Measurements from ENCODE around the gene ANKS3. TPM values are rescaled to one million over a fixed set of nuclear protein-coding genes. Genes with fewer than 3 reads are reported as not detected.
"Not testable (repeated sequence)": the region's sequence is repeated elsewhere in the genome, so short reads cannot be mapped to it uniquely, and the experiment has no call there.

ANKS3 gene
- total RNA-seq, 1 donor = 39.4 TPM

DNA sequence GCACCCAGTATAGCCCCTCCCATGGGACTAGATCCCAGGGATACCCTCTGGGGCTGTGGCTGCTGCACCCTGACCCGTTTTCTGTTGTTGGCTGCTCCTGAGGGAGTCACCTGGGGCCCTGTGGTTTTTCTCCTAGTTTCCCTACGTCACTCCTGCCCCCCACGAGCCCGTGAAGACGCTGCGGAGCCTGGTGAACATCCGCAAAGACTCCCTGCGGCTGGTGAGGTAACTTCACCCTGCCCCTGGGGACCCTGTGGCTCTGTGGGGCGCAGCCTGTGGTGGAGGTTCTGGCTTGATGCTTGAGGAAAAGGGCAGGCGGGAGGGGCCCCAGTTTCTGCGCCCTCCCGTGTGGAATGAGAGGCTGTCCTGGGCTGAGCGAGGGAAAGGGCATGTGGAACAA, 82.2 kb downstream of the ANKS3 start:
- H3K79me2 ChIP-seq (ENCODE audit: insufficient read depth, low read length) = peaks cover 47% of the 10 kb centered on the region
- H3K36me3 ChIP-seq (ENCODE audit: insufficient read depth, low read length) = peaks cover 40% of the 10 kb centered on the region
- no peak overlapping the region for H3K4me3 ChIP-seq (ENCODE audit: insufficient read depth, low read length)

DNA sequence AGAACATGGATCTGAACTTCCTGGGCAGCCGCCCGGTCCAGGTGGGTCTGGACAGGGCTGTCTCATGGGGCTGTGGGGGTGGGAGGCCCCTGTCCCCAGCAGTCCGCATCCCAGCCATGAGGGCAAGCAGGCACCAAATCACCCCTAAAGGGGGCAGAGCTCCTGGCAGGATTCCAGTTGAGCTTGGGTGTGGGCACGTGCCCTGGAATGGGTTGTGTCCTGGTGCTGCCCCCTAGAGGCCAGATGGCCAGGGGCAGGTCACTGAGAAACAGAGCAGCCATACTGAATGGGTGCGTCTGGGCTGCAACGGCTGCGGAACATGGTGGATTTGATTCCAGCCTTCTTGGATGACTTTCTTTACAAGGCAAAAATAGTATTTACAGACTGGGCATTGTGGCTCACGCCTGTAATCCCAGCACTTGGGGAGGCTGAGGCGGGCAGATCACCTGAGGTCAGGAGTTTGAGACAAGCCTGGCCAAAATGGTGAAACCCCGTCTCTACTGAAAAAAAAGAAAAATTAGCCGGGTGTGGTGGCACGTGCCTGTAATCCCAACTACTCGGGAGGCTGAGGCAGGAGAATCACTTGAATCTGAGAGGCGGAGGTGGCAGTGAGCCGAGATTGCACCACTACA, 83.5 kb downstream of the ANKS3 start:
- H3K79me2 ChIP-seq (ENCODE audit: insufficient read depth, low read length) = peaks cover 59% of the 10 kb centered on the region
- DNase-seq (ENCODE audit: insufficient read length, low spot score, missing footprints) = peak; percentile 97

More for the DNA sequence above, 82.2 kb downstream of the ANKS3 start:
- Histone ChIP-seq H4K20me1 (ENCODE audit: insufficient read depth, low read length) (peaks cover 41% of the 10 kb centered on the region), H3K4me1 (ENCODE audit: insufficient read depth, low read length) (peaks cover 6% of the 10 kb centered on the region), H2AFZ (ENCODE audit: low read length) (no peak overlapping the region), H3K9me3 (ENCODE audit: low read depth, low read length) (no peaks in the 10 kb centered on the region), H3K27ac (ENCODE audit: low read depth, low read length) (no peak overlapping the region), H3K4me2 (ENCODE audit: insufficient read depth, low read length) (no peak overlapping the region), H3K27me3 (ENCODE audit: insufficient read depth, low read length) (no peaks in the 10 kb centered on the region)
- TF ChIP-seq, protein P1, sequence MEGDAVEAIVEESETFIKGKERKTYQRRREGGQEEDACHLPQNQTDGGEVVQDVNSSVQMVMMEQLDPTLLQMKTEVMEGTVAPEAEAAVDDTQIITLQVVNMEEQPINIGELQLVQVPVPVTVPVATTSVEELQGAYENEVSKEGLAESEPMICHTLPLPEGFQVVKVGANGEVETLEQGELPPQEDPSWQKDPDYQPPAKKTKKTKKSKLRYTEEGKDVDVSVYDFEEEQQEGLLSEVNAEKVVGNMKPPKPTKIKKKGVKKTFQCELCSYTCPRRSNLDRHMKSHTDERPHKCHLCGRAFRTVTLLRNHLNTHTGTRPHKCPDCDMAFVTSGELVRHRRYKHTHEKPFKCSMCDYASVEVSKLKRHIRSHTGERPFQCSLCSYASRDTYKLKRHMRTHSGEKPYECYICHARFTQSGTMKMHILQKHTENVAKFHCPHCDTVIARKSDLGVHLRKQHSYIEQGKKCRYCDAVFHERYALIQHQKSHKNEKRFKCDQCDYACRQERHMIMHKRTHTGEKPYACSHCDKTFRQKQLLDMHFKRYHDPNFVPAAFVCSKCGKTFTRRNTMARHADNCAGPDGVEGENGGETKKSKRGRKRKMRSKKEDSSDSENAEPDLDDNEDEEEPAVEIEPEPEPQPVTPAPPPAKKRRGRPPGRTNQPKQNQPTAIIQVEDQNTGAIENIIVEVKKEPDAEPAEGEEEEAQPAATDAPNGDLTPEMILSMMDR (IDR thresholded peaks at IDR 0.05; ENCODE audit: extremely low read depth, low read depth, low read length) = no peak
- DNase-seq (ENCODE audit: insufficient read length, low spot score, missing footprints) = peak; percentile 43

DNA sequence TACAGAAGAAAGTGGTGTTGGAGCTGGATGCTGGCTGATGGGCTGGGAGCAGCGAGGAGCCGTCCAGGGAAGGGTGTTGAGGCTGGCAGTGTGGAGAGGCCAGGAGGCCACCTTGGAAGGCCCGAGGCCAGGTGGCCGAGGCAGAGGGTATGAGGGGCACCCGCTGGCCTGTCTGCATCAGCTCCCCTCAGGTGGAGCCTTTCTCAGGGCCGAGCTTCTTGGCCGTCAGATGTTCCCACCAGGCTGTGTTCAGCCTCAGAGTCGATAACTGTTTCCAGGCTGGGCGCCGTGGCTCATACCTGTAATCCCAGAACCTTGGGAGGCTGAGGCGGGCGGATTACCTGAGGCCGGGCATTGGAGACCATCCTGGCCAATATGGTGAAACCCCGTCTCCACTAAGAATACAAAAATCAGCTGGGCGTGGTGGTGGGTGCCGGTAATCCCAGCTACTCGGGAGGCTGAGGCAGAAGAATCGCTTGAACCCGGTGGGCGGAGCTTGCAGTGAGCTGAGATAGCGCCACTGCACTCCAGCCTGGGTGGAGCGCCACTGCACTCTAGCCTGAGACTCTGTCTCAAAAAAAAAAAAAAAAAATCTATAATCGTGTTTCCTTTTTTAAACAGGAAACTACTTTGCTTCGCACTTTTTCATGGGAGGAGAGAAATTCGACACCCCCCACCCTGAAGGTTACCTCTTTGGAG, 84.2 kb downstream of the ANKS3 start:
- Histone ChIP-seq H2AFZ (ENCODE audit: low read length) (no peak overlapping the region), H3K36me3 (ENCODE audit: insufficient read depth, low read length) (peaks cover 33% of the 10 kb centered on the region), H3K4me2 (ENCODE audit: insufficient read depth, low read length) (no peak overlapping the region), H3K79me2 (ENCODE audit: insufficient read depth, low read length) (peaks cover 60% of the 10 kb centered on the region), H3K27ac (ENCODE audit: low read depth, low read length) (no peak overlapping the region), H3K9me3 (ENCODE audit: low read depth, low read length) (no peaks in the 10 kb centered on the region), H3K4me1 (ENCODE audit: insufficient read depth, low read length) (peaks cover 6% of the 10 kb centered on the region), H3K27me3 (ENCODE audit: insufficient read depth, low read length) (no peaks in the 10 kb centered on the region), H3K4me3 (ENCODE audit: insufficient read depth, low read length) (no peak overlapping the region), H4K20me1 (ENCODE audit: insufficient read depth, low read length) (peaks cover 56% of the 10 kb centered on the region)
- peak; percentile 35 for DNase-seq (ENCODE audit: insufficient read length, low spot score, missing footprints)
- TF ChIP-seq, protein P1 (IDR thresholded peaks at IDR 0.05; ENCODE audit: extremely low read depth, low read depth, low read length) = no peak

More for the DNA sequence above, 83.5 kb downstream of the ANKS3 start:
- H3K4me3 ChIP-seq (ENCODE audit: insufficient read depth, low read length); H3K4me1 ChIP-seq (ENCODE audit: insufficient read depth, low read length); H3K27ac ChIP-seq (ENCODE audit: low read depth, low read length); H2AFZ ChIP-seq (ENCODE audit: low read length); H3K4me2 ChIP-seq (ENCODE audit: insufficient read depth, low read length); H3K27me3 ChIP-seq (ENCODE audit: insufficient read depth, low read length); H3K9me3 ChIP-seq (ENCODE audit: low read depth, low read length): not testable (repeated sequence)
- H4K20me1 ChIP-seq (ENCODE audit: insufficient read depth, low read length) = peaks cover 51% of the 10 kb centered on the region
- TF ChIP-seq, protein P1 (IDR thresholded peaks at IDR 0.05; ENCODE audit: extremely low read depth, low read depth, low read length) = peak; percentile 80
- H3K36me3 ChIP-seq (ENCODE audit: insufficient read depth, low read length) = peaks cover 35% of the 10 kb centered on the region

DNA sequence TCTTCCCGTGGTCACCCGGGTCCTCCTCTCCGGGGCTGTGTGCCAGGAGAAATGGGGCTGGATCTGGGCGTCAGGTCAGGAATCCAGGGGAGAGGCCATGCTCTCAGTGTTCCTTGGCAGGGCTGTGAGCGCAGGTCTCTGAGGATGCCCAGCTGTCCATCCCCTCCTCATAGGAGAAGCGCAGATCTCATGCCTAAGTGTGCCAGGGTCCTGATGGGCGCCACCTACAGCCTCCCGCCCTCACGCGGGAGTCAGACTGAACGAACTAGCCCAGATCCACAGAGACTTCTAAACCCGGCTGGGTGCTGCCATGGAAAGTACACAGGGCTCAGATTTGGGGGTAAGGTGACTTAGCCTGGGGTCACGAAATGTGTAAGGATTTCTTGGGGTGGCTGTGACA, 85.2 kb downstream of the ANKS3 start:
- Histone ChIP-seq H2AFZ (ENCODE audit: low read length) (no peak overlapping the region), H3K27me3 (ENCODE audit: insufficient read depth, low read length) (no peaks in the 10 kb centered on the region), H3K4me2 (ENCODE audit: insufficient read depth, low read length) (no peak overlapping the region), H3K27ac (ENCODE audit: low read depth, low read length) (no peak overlapping the region), H3K4me3 (ENCODE audit: insufficient read depth, low read length) (no peak overlapping the region), H3K9me3 (ENCODE audit: low read depth, low read length) (no peaks in the 10 kb centered on the region), H3K4me1 (ENCODE audit: insufficient read depth, low read length) (peaks cover 6% of the 10 kb centered on the region), H3K79me2 (ENCODE audit: insufficient read depth, low read length) (peaks cover 64% of the 10 kb centered on the region), H4K20me1 (ENCODE audit: insufficient read depth, low read length) (peaks cover 60% of the 10 kb centered on the region), H3K36me3 (ENCODE audit: insufficient read depth, low read length) (peaks cover 31% of the 10 kb centered on the region)
- DNase-seq (ENCODE audit: insufficient read length, low spot score, missing footprints) = peak; percentile 78
- TF ChIP-seq, protein P1 (IDR thresholded peaks at IDR 0.05; ENCODE audit: extremely low read depth, low read depth, low read length) = no peak
